Measurements from ENCODE around the gene MSH3.
"Not testable (repeated sequence)": the region's sequence is repeated elsewhere in the genome, so short reads cannot be mapped to it uniquely, and the experiment has no call there.

The MSH3 gene

GRCh38 chr5:80706835-80707447, 52.5 kb downstream of the MSH3 start:
- no peak for DNase-seq (ENCODE audit: low read depth)

GRCh38 chr5:80707645-80708044, 53.2 kb downstream of the MSH3 start:
- DNase-seq (ENCODE audit: low read depth): no peak

GRCh38 chr5:80711216-80711615, 56.8 kb downstream of the MSH3 start:
- DNase-seq (ENCODE audit: low read depth): no peak

GRCh38 chr5:80711938-80712337, 57.5 kb downstream of the MSH3 start:
- no peak for DNase-seq (ENCODE audit: low read depth)

- no peak for DNase-seq (ENCODE audit: low read depth)
Observed at GRCh38 chr5:80712919-80713318, 58.5 kb downstream of the MSH3 start.

GRCh38 chr5:80713631-80714030, 59.2 kb downstream of the MSH3 start:
- DNase-seq (ENCODE audit: low read depth): no peak

- DNase-seq (ENCODE audit: low read depth): no peak
Observed at GRCh38 chr5:80714570-80715298, 60.3 kb downstream of the MSH3 start.

GRCh38 chr5:80715887-80716286, 61.4 kb downstream of the MSH3 start:
- DNase-seq (ENCODE audit: low read depth): no peak

- DNase-seq (ENCODE audit: low read depth): no peak
Observed at GRCh38 chr5:80720181-80720580, 65.7 kb downstream of the MSH3 start.

GRCh38 chr5:80722916-80723315, 68.5 kb downstream of the MSH3 start:
- DNase-seq (ENCODE audit: low read depth): no peak

- no peak for DNase-seq (ENCODE audit: low read depth)
Observed at GRCh38 chr5:80725446-80725845, 71.0 kb downstream of the MSH3 start.

GRCh38 chr5:80736730-80737129, 82.3 kb downstream of the MSH3 start:
- DNase-seq (ENCODE audit: low read depth): no peak

GRCh38 chr5:80738466-80738865, 84.0 kb downstream of the MSH3 start:
- DNase-seq (ENCODE audit: low read depth): no peak

GRCh38 chr5:80739057-80739456, 84.6 kb downstream of the MSH3 start:
- no peak for DNase-seq (ENCODE audit: low read depth)

- DNase-seq (ENCODE audit: low read depth): no peak
Observed at GRCh38 chr5:80739496-80739895, 85.0 kb downstream of the MSH3 start.

GRCh38 chr5:80739898-80740297, 85.4 kb downstream of the MSH3 start:
- DNase-seq (ENCODE audit: low read depth): no peak

GRCh38 chr5:80740488-80740887, 86.0 kb downstream of the MSH3 start:
- not testable (repeated sequence) for DNase-seq (ENCODE audit: low read depth)

GRCh38 chr5:80740999-80741398, 86.5 kb downstream of the MSH3 start:
- DNase-seq (ENCODE audit: low read depth): no peak

- no peak for DNase-seq (ENCODE audit: low read depth)
Observed at GRCh38 chr5:80744149-80744548, 89.7 kb downstream of the MSH3 start.

GRCh38 chr5:80745490-80745889, 91.0 kb downstream of the MSH3 start:
- DNase-seq (ENCODE audit: low read depth): no peak

- no peak for DNase-seq (ENCODE audit: low read depth)
Observed at GRCh38 chr5:80747922-80748321, 93.5 kb downstream of the MSH3 start.

GRCh38 chr5:80752427-80752826, 98.0 kb downstream of the MSH3 start:
- DNase-seq (ENCODE audit: low read depth): no peak

- no peak for DNase-seq (ENCODE audit: low read depth)
Observed at GRCh38 chr5:80753712-80754111, 99.3 kb downstream of the MSH3 start.

GRCh38 chr5:80754900-80755299, 100.4 kb downstream of the MSH3 start:
- DNase-seq (ENCODE audit: low read depth): no peak

All from activated T-helper 9 cell treated with anti-CD3 and anti-CD28 coated beads, Interleukin-2, amount 50 U/mL, for 16 hours (primary cell).